Measurements from ENCODE around the gene SHC2. TPM values are rescaled to one million over a fixed set of nuclear protein-coding genes. Genes with fewer than 3 reads are reported as not detected.

The SHC2 gene
- total and polyA plus RNA-seq, 2 experiments from 2014 or later, result 50.8 to 111 TPM

GRCh38 chr19:367561-367960, 93.3 kb downstream of the SHC2 start:
- H3K4me2 ChIP-seq, result no peak overlapping the region
- no peaks in the 10 kb centered on the region for H3K79me2 ChIP-seq
- 92% methylated on average over 14 of the region's 14 CpGs for WGBS (ENCODE audit: low lambda C conversion rate, missing lambda C conversion rate)
- H4K20me1 ChIP-seq (ENCODE audit: insufficient read depth, poor library complexity, severe bottlenecking), result no peaks in the 10 kb centered on the region
- no peak overlapping the region for H3K27ac ChIP-seq
- no peaks in the 10 kb centered on the region for H3K36me3 ChIP-seq (replicated peaks; ENCODE audit: insufficient read depth, low read depth)
- no peak overlapping the region for H2AFZ ChIP-seq
- no peak overlapping the region for H3K4me3 ChIP-seq
- no peaks in the 10 kb centered on the region for H3K4me1 ChIP-seq (ENCODE audit: insufficient read depth)
- H3K9me2 ChIP-seq (replicated peaks; ENCODE audit: insufficient read depth), result no peaks in the 10 kb centered on the region
- peaks cover 2% of the 10 kb centered on the region for H3K27me3 ChIP-seq
- no peak for TF ChIP-seq EZH2phosphoT487 (IDR thresholded peaks at IDR 0.05; ENCODE audit: low read depth, severe bottlenecking, unreplicated experiment)
- TF ChIP-seq EZH2 (IDR thresholded peaks at IDR 0.05; ENCODE audit: borderline replicate concordance), result no peak
- TF ChIP-seq CTCF (IDR thresholded peaks at IDR 0.05; ENCODE audit: poor library complexity), result no peak
- no peak for DNase-seq (ENCODE audit: low spot score)
- no peaks in the 10 kb centered on the region for H3K9me3 ChIP-seq (ENCODE audit: low read depth)

- no peaks in the 10 kb centered on the region for H3K9me2 ChIP-seq (replicated peaks; ENCODE audit: insufficient read depth)
- H3K79me2 ChIP-seq, result no peaks in the 10 kb centered on the region
- H3K4me3 ChIP-seq, result no peak overlapping the region
- DNase-seq (ENCODE audit: low spot score), result no peak
- no peaks in the 10 kb centered on the region for H4K20me1 ChIP-seq (ENCODE audit: insufficient read depth, poor library complexity, severe bottlenecking)
- no peak overlapping the region for H3K27ac ChIP-seq
- no peaks in the 10 kb centered on the region for H3K27me3 ChIP-seq
- WGBS (ENCODE audit: low lambda C conversion rate, missing lambda C conversion rate), result 96% methylated on average over 8 of the region's 8 CpGs
- H2AFZ ChIP-seq, result no peak overlapping the region
- no peaks in the 10 kb centered on the region for H3K9me3 ChIP-seq (ENCODE audit: low read depth)
- H3K36me3 ChIP-seq (replicated peaks; ENCODE audit: insufficient read depth, low read depth), result no peaks in the 10 kb centered on the region
- H3K4me1 ChIP-seq (ENCODE audit: insufficient read depth), result no peaks in the 10 kb centered on the region
- TF ChIP-seq CTCF (IDR thresholded peaks at IDR 0.05; ENCODE audit: poor library complexity) (no peak), EZH2 (IDR thresholded peaks at IDR 0.05; ENCODE audit: borderline replicate concordance) (no peak), EZH2phosphoT487 (IDR thresholded peaks at IDR 0.05; ENCODE audit: low read depth, severe bottlenecking, unreplicated experiment) (no peak)
- no peak overlapping the region for H3K4me2 ChIP-seq
These were observed 93.9 kb downstream of the SHC2 start for GRCh38 chr19:366951-367350.

Small RNA genes lying within 50 kb of the gene (small RNA-seq; reads per million reads assigned to genes)
- gene RNA5SP462, result not detected

Other genes starting within 250 kb of the SHC2 start
- 9.9 TPM in 2 replicates for gene PLPP2, start 169.6 kb downstream of the SHC2 start, total RNA-seq
- 17.7 and 20.2 TPM in 2 replicates for gene PLPP2, start 169.6 kb downstream of the SHC2 start, polyA plus RNA-seq
- gene MIER2, start 116.2 kb downstream of the SHC2 start, total RNA-seq, result 8.4 and 9.9 TPM in 2 replicates
- 46.6 and 47.3 TPM in 2 replicates for gene MIER2, start 116.2 kb downstream of the SHC2 start, polyA plus RNA-seq
- 1.9 and 3.4 TPM in 2 replicates for gene C2CD4C, start 51.9 kb downstream of the SHC2 start, total RNA-seq
- 2.7 and 4.6 TPM in 2 replicates for gene C2CD4C, start 51.9 kb downstream of the SHC2 start, polyA plus RNA-seq
- gene MADCAM1, start 35.5 kb upstream of the SHC2 start, total RNA-seq, result 1.2 and 4.0 TPM in 2 replicates
- gene MADCAM1, start 35.5 kb upstream of the SHC2 start, polyA plus RNA-seq, result 1.8 and 2.9 TPM in 2 replicates
- gene TPGS1, start 46.5 kb upstream of the SHC2 start, total RNA-seq, result 35.8 and 44.9 TPM in 2 replicates
- gene TPGS1, start 46.5 kb upstream of the SHC2 start, polyA plus RNA-seq, result 61.0 and 69.0 TPM in 2 replicates
- gene CDC34, start 70.7 kb upstream of the SHC2 start, total RNA-seq, result 89.9 and 105 TPM in 2 replicates
- 196 and 197 TPM in 2 replicates for gene CDC34, start 70.7 kb upstream of the SHC2 start, polyA plus RNA-seq
- not detected in 2 replicates for gene GZMM, start 83.0 kb upstream of the SHC2 start, total RNA-seq
- not detected in 2 replicates for gene GZMM, start 83.0 kb upstream of the SHC2 start, polyA plus RNA-seq
- 509 and 545 TPM in 2 replicates for gene BSG, start 111.6 kb upstream of the SHC2 start, total RNA-seq
- 1,282 and 1,292 TPM in 2 replicates for gene BSG, start 111.6 kb upstream of the SHC2 start, polyA plus RNA-seq
- gene HCN2, start 128.8 kb upstream of the SHC2 start, total RNA-seq, result 0.30 and 0.44 TPM in 2 replicates
- 0.16 and 0.21 TPM in 2 replicates for gene HCN2, start 128.8 kb upstream of the SHC2 start, polyA plus RNA-seq
- gene POLRMT, start 172.5 kb upstream of the SHC2 start, total RNA-seq, result 38.7 and 41.9 TPM in 2 replicates
- gene POLRMT, start 172.5 kb upstream of the SHC2 start, polyA plus RNA-seq, result 59.5 and 60.7 TPM in 2 replicates
- gene FGF22, start 178.8 kb upstream of the SHC2 start, total RNA-seq, result 0.20 TPM in 1 of 2 replicates, not detected in the other
- gene FGF22, start 178.8 kb upstream of the SHC2 start, polyA plus RNA-seq, result 0.18 and 0.70 TPM in 2 replicates
- gene RNF126, start 202.2 kb upstream of the SHC2 start, total RNA-seq, result 42.7 and 43.9 TPM in 2 replicates
- gene RNF126, start 202.2 kb upstream of the SHC2 start, polyA plus RNA-seq, result 84.7 and 89.6 TPM in 2 replicates
- 106 and 131 TPM in 2 replicates for gene FSTL3, start 215.4 kb upstream of the SHC2 start, total RNA-seq
- gene FSTL3, start 215.4 kb upstream of the SHC2 start, polyA plus RNA-seq, result 171 and 209 TPM in 2 replicates
- gene PRSS57, start 234.4 kb upstream of the SHC2 start, total RNA-seq, result 0.16 and 2.4 TPM in 2 replicates
- 1.2 TPM in 1 of 2 replicates, not detected in the other for gene PRSS57, start 234.4 kb upstream of the SHC2 start, polyA plus RNA-seq
- 27.2 and 34.9 TPM in 2 replicates for gene PALM, start 247.9 kb upstream of the SHC2 start, total RNA-seq
- 22.1 and 23.0 TPM in 2 replicates for gene PALM, start 247.9 kb upstream of the SHC2 start, polyA plus RNA-seq

Measured in hepatocyte (in vitro differentiated cells).